IMR-90 (cell line): ENCODE measurements around the gene IMMP1L. TPM values are rescaled to one million over a fixed set of nuclear protein-coding genes. Genes with fewer than 3 reads are reported as not detected.

ENCODE experiments used
- ATAC-seq: fragments of 200-7000 bp; cut with Tn5 transposase; 2 replicates; pipeline ENCODE4 v1.9.1; 2020; ENCODE audit warnings: low read depth, mild to moderate bottlenecking, moderate library complexity
- BruUV-seq: library from RNA; stranded (reverse); fragments of 400-500 nt; replicated peaks from 2 replicates; lab custom pipeline; 2021; lab: Mats Ljungman, UMichigan
- CTCF ChIA-PET: fragments of 300-600 bp; formaldehyde crosslinking; extraction: SDS; loops from one replicate; lab custom pipeline; 2021; ENCODE audit warnings: antibody characterized with exemption; lab: Yijun Ruan, JAX
- POLR2A ChIA-PET: fragments of 300-600 bp; sonication (Branson Sonifier 250); formaldehyde crosslinking; loops from one replicate; lab custom pipeline; 2022; ENCODE audit warnings: antibody characterized with exemption; ENCODE audit not compliant: unreplicated experiment; lab: Charles Lee
- DNase-seq: peaks from one replicate; pipeline ENCODE4 v3.0.0; 2013
- H2AFZ ChIP-seq: replicated peaks from 2 replicates; pipeline ENCODE3; 2013; ENCODE audit warnings: low read length, mild to moderate bottlenecking; ENCODE audit not compliant: poor library complexity
- H2AK5ac ChIP-seq: 2 replicates; pipeline ENCODE4 v1.6.1; 2013; ENCODE audit warnings: low read depth, low read length, inconsistent platforms
- H2AK9ac ChIP-seq: replicated peaks from 2 replicates; pipeline ENCODE3; 2013; ENCODE audit warnings: mild to moderate bottlenecking, low read depth, low read length, moderate library complexity; ENCODE audit not compliant: poor library complexity
- H2BK120ac ChIP-seq: 2 replicates; pipeline ENCODE4 v1.6.1; 2013; ENCODE audit warnings: low read depth, low read length, inconsistent platforms
- H2BK15ac ChIP-seq: 3 replicates; pipeline ENCODE4 v1.6.1; 2013; ENCODE audit warnings: low read depth, low read length, inconsistent platforms
- H2BK20ac ChIP-seq: 2 replicates; pipeline ENCODE4 v1.6.1; 2013; ENCODE audit warnings: low read depth, mild to moderate bottlenecking, inconsistent platforms, low read length, moderate library complexity
- H2BK5ac ChIP-seq: 2 replicates; pipeline ENCODE4 v1.6.1; 2013; ENCODE audit warnings: mild to moderate bottlenecking, low read depth, low read length, inconsistent platforms; ENCODE audit not compliant: poor library complexity, severe bottlenecking
- H3K14ac ChIP-seq: replicated peaks from 2 replicates; pipeline ENCODE4 v1.6.1; 2013; ENCODE audit warnings: low read depth, low read length, inconsistent platforms
- H3K18ac ChIP-seq: 2 replicates; pipeline ENCODE4 v1.6.1; 2013; ENCODE audit warnings: low read depth, low read length, control low read depth
- H3K23ac ChIP-seq: 2 replicates; pipeline ENCODE4 v1.6.1; 2013; ENCODE audit warnings: low read depth, low read length, inconsistent platforms
- H3K27ac ChIP-seq: 2 replicates; pipeline ENCODE4 v1.5.1; 2013; ENCODE audit warnings: mild to moderate bottlenecking, control low read depth, low read length; ENCODE audit not compliant: insufficient read depth
- H3K27me3 ChIP-seq: 2 replicates; pipeline ENCODE4 v1.6.1; 2013; ENCODE audit warnings: low read length; ENCODE audit not compliant: control insufficient read depth, insufficient read depth
- H3K36me3 ChIP-seq: 2 replicates; pipeline ENCODE4 v1.6.1; 2013; ENCODE audit warnings: low read length, mixed read lengths; ENCODE audit not compliant: control insufficient read depth, insufficient read depth
- H3K4ac ChIP-seq: 2 replicates; pipeline ENCODE4 v1.6.1; 2013; ENCODE audit warnings: low read depth, low read length, inconsistent platforms
- H3K4me1 ChIP-seq: 2 replicates; pipeline ENCODE4 v1.6.1; 2013; ENCODE audit warnings: low read length, mixed read lengths; ENCODE audit not compliant: control insufficient read depth, insufficient read depth
- H3K4me2 ChIP-seq: 2 replicates; pipeline ENCODE4 v1.6.1; 2013; ENCODE audit warnings: low read depth, mild to moderate bottlenecking, control low read depth, low read length, moderate library complexity
- H3K4me3 ChIP-seq: 2 replicates; pipeline ENCODE4 v1.5.1; 2013; ENCODE audit warnings: low read depth, mild to moderate bottlenecking, control low read depth, low read length, moderate library complexity; ENCODE audit not compliant: insufficient read depth
- H3K56ac ChIP-seq: 2 replicates; pipeline ENCODE4 v1.6.1; 2013; ENCODE audit warnings: low read length, inconsistent platforms; ENCODE audit not compliant: insufficient read depth; ENCODE audit errors: extremely low read depth
- H3K79me1 ChIP-seq, 2 experiments: 2 replicates each; pipeline ENCODE4 v1.6.1; 2013; ENCODE audit warnings: low read length in 2 of 2, inconsistent platforms in 1 of 2, low read depth in 1 of 2
- H3K9ac ChIP-seq: 2 replicates; pipeline ENCODE4 v1.6.1; 2013; ENCODE audit warnings: low read depth, low read length, control low read depth
- H3K9me1 ChIP-seq: 2 replicates; pipeline ENCODE4 v1.6.1; 2013; ENCODE audit warnings: low read length, inconsistent platforms; ENCODE audit not compliant: insufficient read depth
- H3K9me3 ChIP-seq: 2 replicates; pipeline ENCODE4 v1.6.1; 2013; ENCODE audit warnings: low read length; ENCODE audit not compliant: control insufficient read depth, insufficient read depth
- H4K20me1 ChIP-seq: 2 replicates; pipeline ENCODE4 v1.6.1; 2013; ENCODE audit warnings: low read length, inconsistent platforms; ENCODE audit not compliant: insufficient read depth
- H4K5ac ChIP-seq: 2 replicates; pipeline ENCODE4 v1.6.1; 2013; ENCODE audit warnings: mild to moderate bottlenecking, low read depth, low read length, control low read depth
- H4K8ac ChIP-seq, 2 experiments: 2 replicates each; pipeline ENCODE4 v1.6.1; 2013; ENCODE audit warnings: low read depth in 2 of 2, low read length in 2 of 2, control low read depth in 1 of 2, inconsistent platforms in 1 of 2
- H4K91ac ChIP-seq: 2 replicates; pipeline ENCODE4 v1.6.1; 2013; ENCODE audit warnings: low read depth, low read length, inconsistent platforms; ENCODE audit not compliant: insufficient read depth
- CEBPB ChIP-seq: IDR thresholded peaks from 2 replicates; pipeline ENCODE4 v1.6.1; 2012; ENCODE audit warnings: low read depth, low read length, improper control_type of control experiment
- FOS ChIP-seq: fragments of 150-350 bp; IDR thresholded peaks from 2 replicates; pipeline ENCODE4 v1.6.1; 2016; ENCODE audit warnings: low read depth, low read length
- MAZ ChIP-seq: IDR thresholded peaks from 2 replicates; pipeline ENCODE4 v1.6.1; 2012; ENCODE audit warnings: low read depth, mild to moderate bottlenecking, low read length, improper control_type of control experiment, moderate library complexity, borderline replicate concordance
- POLR2A ChIP-seq: IDR thresholded peaks from 2 replicates; pipeline ENCODE4 v1.6.1; 2012; ENCODE audit warnings: mild to moderate bottlenecking, low read depth, low read length
- RAD21 ChIP-seq: IDR thresholded peaks from 2 replicates; pipeline ENCODE4 v1.6.1; 2012; ENCODE audit warnings: low read length, improper control_type of control experiment
- RFX5 ChIP-seq: IDR thresholded peaks from 2 replicates; pipeline ENCODE4 v1.8.0; 2012; ENCODE audit warnings: low read depth, mild to moderate bottlenecking, low read length, moderate library complexity
- WGBS, 2 experiments: methylation state at CpG; one replicate each; pipeline versions ENCODE4 v1.1.5 to v1.1.7; 2013; ENCODE audit warnings: missing lambda C conversion rate in 2 of 2; ENCODE audit not compliant: insufficient read length in 1 of 2; ENCODE audit errors: extremely low coverage in 2 of 2; 5-methylcytosine and 5-hydroxymethylcytosine counted together
- dilution Hi-C: fragments of 300-500 bp; cut with HindIII; formaldehyde crosslinking; loops from one replicate; pipeline ENCODE4 v1.14.3; 2018; ENCODE audit warnings: low sequenced_read_pairs; ENCODE audit not compliant: unreplicated experiment
- in situ Hi-C: fragments of 300-500 bp; cut with MboI; formaldehyde crosslinking; loops from 3 replicates; pipeline ENCODE4 v1.14.3; 2019; ENCODE audit warnings: low sequenced_read_pairs, inconsistent platforms, mixed read lengths
- intact Hi-C: fragments of 100-400 bp; cut with micrococcal nuclease; formaldehyde crosslinking; loops from 2 replicates; pipeline ENCODE4 v1.10.0; 2022
- polyA plus RNA-seq, 3 experiments: library from polyadenylated mRNA; depleted of rRNA; stranded (reverse); fragments of >200 nt; gene quantifications; 2 replicates each; pipeline ENCODE4 v1.2.3, GENCODE V29; 2012; ENCODE audit warnings: low replicate concordance in 1 of 3
- total RNA-seq: library from RNA; depleted of rRNA; stranded (reverse); fragments of >200 nt; gene quantifications from 2 replicates; pipeline ENCODE4 v1.2.3, GENCODE V29; 2012
- TF ChIP-seq, protein P1 (sequence below): fragments of 150-350 bp; IDR thresholded peaks from 2 replicates; pipeline ENCODE4 v1.6.1; 2016; ENCODE audit warnings: low read depth, mild to moderate bottlenecking, low read length, moderate library complexity, borderline replicate concordance

IMMP1L gene
- total and polyA plus RNA-seq, 2 of the 4 experiments (the other 2 are of a cell fraction) = 5.0 to 10.7 TPM

DNA sequence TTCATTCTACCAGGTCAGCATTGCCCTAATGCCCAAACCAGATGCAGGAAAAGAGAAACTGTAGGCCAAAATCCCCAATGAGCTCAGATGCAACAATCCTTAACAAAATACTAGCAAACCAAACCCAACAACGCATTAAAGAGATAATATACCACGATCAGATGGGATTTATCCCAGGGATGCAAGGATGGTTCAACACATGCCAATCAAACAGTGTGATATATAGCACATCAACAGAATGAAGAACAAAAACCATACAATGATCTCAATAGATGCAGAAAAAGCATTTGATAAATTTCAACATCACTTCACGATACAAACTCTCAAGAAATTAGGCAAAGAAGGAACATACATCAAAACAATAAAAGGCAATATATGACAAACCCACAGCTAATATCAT lies 45.0 kb downstream of the IMMP1L start:
- Histone ChIP-seq H3K27ac (no peak overlapping the region), H4K20me1 (no peaks in the 10 kb centered on the region), H4K91ac (no peak overlapping the region), H3K9me3 (no peaks in the 10 kb centered on the region), H2AK5ac (no peak overlapping the region), H3K4ac (no peak overlapping the region), H3K23ac (no peak overlapping the region), H3K4me1 (no peaks in the 10 kb centered on the region), H2BK20ac (no peak overlapping the region), H3K79me1 (peaks cover 0 to 3% of the 10 kb centered on the region in 2 experiments; a peak in 1 of 4 replicates), H4K8ac (no peak overlapping the region), H2BK15ac (no peak overlapping the region), H2BK120ac (no peak overlapping the region), H4K5ac (no peak overlapping the region), H3K4me2 (no peak overlapping the region), H2AK9ac (no peak overlapping the region), H3K9ac (no peak overlapping the region), H2BK5ac (no peak overlapping the region), H3K27me3 (no peaks in the 10 kb centered on the region), H3K56ac (no peak overlapping the region), H3K9me1 (no peaks in the 10 kb centered on the region; the same call in 1 of the 2 replicates), H3K4me3 (no peak overlapping the region), H2AFZ (no peak overlapping the region), H3K14ac (no peak overlapping the region), H3K36me3 (no peaks in the 10 kb centered on the region), H3K18ac (no peak overlapping the region)
- no CpG with 5 or more reads among the region's 3 CpGs for WGBS, 2 experiments
- BruUV-seq = no TSS peak
- no peak for TF ChIP-seq RAD21
- no peak for TF ChIP-seq MAZ
- TF ChIP-seq FOS = no peak
- TF ChIP-seq CEBPB = no peak
- TF ChIP-seq, protein P1, sequence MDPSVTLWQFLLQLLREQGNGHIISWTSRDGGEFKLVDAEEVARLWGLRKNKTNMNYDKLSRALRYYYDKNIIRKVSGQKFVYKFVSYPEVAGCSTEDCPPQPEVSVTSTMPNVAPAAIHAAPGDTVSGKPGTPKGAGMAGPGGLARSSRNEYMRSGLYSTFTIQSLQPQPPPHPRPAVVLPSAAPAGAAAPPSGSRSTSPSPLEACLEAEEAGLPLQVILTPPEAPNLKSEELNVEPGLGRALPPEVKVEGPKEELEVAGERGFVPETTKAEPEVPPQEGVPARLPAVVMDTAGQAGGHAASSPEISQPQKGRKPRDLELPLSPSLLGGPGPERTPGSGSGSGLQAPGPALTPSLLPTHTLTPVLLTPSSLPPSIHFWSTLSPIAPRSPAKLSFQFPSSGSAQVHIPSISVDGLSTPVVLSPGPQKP = no peak
- no peak for TF ChIP-seq RFX5
- TF ChIP-seq POLR2A = no peak
- DNase-seq = no peak
- intact Hi-C loops = no loop called here
- ChIA-PET CTCF (no interaction called here), POLR2A (no interaction called here)
- in situ Hi-C loops = no loop called here
- dilution Hi-C loops = no loop called here
- no peak for ATAC-seq
